Stimulated activated CD8-positive, alpha-beta memory T cell treated with anti-CD3 and anti-CD28 coated beads, Interleukin-4, amount 100 ng/mL, for 1 hour (primary cell): ENCODE results near the gene SFXN3.

Experiments
- DNase-seq, 2 donors: peaks; one replicate each; pipeline ENCODE4 v3.0.0-alpha.2; 2020; ENCODE audit warnings: low read depth in 2 of 2, low spot score in 1 of 2

The SFXN3 gene

DNA sequence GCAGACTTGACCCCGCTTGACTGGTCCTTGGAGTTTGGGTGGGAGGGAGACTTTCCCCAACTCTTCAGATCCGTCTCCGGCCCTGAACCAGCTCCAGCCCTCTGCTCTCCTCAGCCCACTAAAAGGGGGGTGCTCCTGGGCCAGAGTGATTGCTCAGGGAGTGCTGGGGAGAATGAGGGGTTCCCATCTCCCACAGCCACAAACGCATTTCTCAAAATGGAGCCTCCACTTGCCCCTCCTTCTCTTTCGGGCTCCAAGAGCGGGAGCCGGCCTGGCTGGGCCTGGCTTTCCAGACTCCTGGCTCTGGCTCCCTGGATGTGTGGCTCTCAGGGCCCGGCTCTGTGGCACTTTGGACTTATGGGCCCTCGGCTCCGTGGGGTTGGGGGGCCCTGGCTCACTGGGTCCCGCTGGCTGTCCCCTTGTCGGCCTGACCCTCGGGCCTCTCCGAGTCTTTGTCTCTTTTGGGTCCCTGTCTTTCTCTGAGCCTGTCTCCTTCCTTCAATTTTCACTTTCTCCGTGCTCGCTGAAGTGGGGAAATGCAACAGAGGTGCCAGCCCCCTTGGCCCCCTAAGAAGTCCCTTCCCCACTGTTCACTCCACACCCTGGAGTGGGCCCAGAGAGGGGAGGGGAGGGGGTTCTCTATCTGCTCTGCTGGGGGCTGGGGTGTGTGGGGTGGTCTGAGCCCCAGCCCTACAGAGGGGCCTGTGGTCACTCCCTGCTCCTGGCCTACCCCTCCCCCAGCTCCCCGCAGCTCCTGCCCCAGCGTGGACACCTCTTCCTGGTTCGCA, 30.7 kb upstream of the SFXN3 start:
- DNase-seq, result no peak

DNA sequence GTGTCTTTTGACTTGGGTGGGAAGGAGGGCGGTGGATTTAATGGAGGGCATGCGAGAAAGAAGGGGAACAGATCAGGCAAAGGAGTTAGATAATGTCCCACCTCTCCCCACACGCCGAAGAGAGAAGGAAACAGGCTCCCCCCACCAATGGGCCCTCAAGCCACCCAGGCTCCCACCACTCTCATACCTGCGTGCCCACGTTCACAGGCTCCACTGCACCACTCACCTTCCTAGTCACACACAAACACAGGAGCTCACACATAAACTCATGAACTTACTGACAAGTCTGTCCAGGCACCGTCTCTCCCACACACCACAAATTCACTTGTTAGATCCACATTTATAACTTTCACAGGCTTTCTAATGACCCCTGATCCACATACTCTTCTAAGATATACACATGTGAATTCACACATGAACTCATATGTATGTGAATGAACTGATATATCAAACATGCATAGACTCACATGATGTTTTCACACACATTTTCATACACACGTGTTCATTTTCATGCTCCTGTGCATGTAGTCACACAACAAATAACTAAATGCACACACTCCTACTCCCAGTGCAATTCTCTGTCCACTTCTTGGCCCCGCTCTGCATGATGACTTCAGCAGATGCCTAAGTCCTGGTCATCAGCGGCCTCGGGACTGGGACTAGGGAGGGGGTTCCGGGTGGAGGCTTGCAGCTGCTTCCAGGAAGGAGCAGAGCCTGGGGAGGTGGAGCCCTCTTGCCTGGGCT, 29.9 kb upstream of the SFXN3 start:
- DNase-seq, result no peak

DNA sequence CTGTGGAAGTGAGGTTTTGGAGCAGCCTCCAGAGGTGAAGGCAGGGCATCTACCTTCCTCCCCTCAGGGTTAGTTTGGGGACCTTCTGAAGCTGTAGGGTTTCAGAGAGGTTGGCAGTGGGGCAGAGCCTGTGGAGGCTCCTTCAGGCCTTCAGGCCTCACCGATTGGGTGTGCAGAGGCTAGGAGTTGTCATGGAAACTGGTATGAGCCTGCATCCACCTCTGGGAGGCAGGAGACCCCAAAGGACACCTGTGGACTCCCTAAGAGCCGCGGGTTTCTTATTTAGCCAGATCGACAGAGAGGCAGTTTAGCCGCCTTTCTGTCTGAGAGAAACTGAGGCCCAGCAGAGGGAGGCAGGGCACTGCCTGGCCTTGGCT, 29.4 kb upstream of the SFXN3 start:
- DNase-seq, result no peak

DNA sequence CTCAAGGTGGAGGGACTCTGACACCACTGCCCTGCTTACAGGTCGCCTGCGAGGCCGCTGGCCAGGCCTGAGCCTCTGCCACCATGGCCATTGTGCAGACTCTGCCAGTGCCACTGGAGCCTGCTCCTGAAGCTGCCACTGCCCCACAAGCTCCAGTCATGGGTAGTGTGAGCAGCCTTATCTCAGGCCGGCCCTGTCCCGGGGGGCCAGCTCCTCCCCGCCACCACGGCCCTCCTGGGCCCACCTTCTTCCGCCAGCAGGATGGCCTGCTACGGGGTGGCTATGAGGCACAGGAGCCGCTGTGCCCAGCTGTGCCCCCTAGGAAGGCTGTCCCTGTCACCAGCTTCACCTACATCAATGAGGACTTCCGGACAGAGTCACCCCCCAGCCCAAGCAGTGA, 28.6 kb upstream of the SFXN3 start:
- no peak for DNase-seq

DNA sequence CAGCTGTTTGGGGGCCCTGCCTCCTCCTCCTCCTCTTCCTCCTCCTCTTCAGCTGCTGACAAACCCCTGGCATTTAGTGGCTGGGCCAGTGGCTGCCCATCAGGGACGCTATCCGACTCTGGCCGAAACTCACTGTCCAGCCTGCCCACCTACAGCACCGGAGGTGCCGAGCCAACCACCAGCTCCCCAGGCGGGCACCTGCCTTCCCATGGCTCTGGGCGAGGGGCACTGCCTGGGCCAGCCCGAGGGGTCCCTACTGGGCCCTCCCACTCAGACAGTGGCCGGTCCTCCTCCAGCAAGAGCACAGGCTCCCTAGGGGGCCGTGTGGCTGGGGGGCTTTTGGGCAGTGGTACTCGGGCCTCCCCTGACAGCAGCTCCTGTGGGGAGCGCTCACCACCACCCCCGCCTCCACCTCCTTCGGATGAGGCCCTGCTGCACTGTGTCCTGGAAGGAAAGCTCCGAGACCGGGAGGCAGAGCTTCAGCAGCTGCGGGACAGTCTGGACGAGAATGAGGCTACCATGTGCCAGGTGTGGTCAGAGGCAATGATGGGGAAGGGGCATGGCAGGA, 27.3 kb upstream of the SFXN3 start:
- no peak for DNase-seq

DNA sequence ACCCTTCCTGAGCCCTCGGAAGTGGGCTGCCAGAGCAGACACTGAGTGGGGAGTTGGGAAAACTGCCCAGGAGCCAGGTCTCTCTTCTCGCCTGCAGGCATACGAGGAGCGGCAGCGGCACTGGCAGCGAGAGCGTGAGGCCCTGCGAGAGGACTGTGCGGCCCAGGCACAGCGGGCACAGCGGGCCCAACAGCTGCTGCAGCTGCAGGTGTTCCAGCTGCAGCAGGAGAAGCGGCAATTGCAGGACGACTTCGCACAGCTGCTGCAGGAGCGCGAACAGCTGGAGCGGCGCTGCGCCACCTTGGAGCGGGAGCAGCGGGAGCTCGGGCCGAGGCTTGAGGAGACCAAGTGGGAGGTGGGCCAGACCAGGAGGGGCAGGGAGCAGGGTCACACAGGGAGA, 25.7 kb upstream of the SFXN3 start:
- no peak for DNase-seq

DNA sequence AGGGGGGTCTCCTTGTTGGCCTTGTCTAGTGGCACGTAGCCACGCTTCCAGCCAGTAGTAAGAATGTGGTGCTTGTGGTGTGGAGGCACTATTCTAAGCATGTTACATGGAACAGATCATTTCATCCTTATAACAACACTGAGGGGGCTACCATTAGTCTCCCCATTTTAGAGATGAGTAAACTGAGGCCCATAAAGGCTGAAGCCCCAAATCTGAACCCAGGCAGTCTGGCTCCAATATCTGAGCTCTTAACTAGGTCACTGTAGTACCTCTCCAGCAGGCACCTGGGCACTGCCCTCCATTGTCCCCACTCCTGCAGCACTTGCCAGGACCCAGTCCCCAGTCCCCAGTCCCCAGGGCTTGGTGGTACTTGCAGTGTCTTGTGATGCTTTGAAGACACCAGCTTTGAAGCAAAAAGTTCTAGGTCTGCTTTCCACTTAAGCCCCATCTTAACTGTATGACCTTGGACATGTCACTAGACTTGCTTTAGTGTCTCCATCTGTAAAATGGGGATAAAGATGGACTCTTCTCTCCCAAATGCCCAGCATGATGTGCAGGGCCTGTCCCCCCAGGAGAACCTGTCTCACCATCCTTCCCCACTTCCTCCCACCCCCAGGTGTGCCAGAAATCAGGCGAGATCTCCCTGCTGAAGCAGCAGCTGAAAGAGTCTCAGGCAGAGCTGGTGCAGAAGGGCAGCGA, 25.0 kb upstream of the SFXN3 start:
- no peak for DNase-seq

DNA sequence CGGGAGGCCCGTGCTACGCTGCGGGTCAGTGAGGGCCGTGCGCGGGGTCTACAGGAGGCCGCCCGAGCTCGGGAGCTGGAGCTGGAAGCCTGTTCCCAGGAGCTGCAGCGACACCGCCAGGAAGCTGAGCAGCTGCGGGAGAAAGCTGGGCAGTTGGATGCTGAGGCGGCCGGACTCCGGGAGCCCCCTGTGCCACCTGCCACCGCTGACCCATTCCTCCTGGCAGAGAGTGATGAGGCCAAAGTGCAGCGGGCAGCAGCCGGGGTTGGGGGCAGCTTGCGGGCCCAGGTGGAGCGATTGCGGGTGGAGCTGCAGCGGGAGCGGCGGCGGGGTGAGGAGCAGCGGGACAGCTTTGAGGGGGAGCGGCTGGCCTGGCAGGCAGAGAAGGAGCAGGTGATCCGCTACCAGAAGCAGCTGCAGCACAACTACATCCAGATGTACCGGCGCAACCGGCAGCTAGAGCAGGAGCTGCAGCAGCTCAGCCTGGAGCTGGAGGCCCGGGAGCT, 24.4 kb upstream of the SFXN3 start:
- no peak for DNase-seq

DNA sequence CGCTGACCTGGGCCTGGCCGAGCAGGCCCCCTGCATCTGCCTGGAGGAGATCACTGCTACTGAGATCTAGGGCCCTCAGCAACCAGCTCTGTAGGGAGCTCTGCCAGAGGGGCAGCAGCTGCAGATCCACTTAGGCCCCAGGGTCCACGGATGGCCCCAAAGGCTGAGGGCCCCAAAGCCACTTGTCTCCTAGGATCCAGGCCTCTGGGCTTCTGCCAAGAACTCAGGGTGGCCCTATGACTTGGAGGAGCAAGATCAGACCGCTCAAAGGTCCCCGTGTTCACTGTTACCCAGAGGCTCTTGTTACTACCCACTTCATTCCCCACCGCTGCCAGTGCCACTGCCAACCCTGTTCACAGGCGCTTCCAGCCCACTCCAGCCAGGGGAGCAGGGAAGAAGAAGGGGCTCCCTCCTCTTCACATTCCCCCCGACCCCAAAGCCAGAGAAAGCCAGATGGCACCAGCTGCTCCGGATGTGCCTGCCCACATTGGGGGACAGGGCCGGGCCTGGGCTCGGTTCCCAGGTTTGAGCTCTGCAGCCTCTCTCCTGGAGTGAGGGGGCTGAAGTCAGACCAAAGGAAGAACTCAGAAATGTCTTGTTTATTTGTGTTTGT, 23.8 kb upstream of the SFXN3 start:
- DNase-seq, result no peak

DNA sequence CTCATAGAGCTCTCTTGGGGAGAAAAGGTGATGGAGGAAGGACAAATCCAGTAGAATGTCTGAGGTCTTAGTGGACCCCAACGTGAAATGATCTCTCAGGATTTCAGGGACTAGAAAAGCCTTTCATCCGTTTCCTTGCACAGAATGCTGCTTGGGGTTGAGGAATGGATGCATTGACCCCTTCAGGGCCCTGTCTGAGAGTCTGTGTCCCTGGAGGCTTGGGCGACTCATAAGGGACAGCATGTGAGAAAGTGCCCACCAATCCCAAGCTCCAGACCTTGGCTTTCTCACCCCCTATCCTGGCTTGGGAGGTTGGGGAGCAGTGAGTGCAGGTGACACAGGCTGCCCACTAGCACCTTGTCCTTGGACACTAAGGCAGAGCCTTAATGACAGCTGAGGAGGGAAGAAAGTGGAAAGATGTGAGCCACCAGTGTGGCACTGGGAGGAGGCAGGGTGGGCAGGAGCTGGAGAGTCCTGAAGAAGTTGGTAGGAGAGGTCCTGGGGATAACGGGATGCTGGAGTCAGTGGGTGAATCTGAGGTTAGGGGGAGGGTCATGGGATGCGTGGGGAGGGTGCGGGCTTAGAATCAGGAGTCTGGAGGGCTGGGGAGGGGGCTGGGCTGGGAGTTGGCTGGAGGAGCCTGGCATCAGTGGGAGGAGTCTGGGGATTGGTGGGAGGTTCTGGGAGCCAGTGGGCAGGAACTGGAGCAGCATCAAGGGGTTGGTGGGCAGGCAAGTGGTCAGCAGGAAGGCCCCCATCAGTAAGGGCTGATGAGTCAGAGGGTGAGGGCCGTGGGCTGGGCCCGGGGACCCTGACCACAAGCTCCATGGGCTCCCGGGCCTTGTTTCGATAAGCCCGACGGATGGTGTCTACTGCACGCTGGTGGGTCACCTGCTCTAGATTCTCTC, 22.9 kb upstream of the SFXN3 start:
- no peak for DNase-seq

DNA sequence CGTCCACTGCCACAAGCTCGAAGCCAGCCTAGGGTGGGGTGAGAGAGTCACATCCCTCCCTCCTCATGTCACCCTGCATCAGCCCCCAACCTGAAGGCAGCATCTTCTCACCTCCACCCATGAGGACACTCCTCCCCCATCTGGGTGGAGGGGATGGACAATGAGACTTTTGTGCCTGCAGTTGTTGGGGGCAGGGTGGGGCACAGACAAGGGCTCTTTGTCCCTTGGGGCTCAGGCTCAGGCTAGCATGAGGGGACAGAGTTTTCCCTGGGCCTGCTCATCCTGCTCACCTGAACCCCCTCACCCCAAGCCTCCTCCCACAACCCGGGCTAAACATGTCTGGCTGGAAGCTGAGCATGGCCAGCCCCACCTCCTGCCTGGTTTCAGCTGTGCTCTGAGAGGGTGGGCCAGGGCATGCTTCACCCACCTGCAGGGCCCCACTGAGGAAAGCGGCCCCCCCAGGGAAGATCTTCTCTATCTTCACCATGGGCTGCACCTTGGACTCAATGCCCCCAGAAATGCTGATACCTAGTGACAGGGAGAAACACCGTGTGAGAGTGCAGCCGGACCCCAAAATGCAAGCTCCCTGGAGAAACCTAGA, 22.1 kb upstream of the SFXN3 start:
- DNase-seq, result no peak

DNA sequence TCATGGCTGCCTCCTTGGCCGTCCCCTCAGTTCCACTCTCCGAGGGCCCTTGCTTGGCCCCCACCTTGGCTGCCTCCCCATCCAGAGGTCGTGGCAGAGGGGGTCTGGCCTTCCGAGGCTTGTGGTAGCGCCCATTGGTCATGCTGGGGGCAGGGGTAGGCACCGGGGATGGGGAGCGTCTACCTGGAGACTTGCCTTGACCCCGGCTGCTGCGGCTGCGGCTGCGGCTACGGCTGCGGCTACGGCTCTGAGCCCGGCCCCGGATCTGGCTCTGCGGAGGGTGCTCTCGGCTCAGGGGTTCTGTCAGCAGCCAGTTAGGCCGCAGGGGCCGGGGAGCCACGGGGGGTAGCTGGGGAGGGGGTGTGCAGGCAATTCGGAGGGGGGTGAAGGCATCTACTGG, 20.7 kb upstream of the SFXN3 start:
- DNase-seq, result no peak

DNA sequence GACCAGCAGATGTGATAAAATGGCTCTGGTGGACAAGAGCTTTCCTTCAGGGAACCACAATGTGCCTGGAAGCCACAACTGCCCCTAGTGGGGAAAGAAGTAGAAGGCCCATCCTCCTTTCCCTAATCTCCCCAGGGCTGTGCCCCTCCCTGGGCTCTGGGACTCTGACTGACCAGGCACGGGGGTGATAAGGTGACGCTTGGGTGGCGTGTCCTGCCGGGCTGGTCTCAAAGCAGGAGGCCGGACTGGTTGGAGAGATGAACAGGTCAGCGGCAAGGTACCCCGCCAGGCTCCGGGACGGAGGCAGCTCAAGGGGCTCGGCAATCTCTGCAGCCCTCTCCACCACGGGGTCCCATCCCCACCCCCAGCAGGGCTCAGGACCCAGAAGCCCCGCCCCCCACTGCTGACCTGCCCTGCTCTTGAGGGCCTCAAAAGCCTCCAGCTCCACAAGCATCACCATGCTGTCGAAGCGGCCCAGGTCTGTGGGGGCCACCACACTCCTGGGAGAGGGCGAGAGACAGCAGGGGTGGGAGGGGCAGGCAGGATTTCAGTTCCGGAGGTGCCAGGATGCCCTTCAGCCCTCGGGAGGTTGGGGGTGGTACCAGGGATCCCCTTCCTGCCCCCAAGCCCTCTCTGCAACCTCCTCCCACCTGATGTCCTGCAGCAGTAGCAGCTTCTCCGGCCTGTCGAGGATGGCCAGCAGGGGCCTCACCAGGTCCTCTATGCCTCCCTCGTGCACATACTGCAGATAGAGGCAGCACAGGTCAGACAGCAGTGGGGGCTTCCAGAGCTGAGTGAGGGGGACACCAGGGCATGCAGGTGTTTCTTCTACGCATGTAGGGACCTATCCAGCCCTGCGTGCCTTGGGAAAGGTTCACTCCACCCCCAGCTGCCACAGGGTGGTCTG, 19.3 kb upstream of the SFXN3 start:
- no peak for DNase-seq

DNA sequence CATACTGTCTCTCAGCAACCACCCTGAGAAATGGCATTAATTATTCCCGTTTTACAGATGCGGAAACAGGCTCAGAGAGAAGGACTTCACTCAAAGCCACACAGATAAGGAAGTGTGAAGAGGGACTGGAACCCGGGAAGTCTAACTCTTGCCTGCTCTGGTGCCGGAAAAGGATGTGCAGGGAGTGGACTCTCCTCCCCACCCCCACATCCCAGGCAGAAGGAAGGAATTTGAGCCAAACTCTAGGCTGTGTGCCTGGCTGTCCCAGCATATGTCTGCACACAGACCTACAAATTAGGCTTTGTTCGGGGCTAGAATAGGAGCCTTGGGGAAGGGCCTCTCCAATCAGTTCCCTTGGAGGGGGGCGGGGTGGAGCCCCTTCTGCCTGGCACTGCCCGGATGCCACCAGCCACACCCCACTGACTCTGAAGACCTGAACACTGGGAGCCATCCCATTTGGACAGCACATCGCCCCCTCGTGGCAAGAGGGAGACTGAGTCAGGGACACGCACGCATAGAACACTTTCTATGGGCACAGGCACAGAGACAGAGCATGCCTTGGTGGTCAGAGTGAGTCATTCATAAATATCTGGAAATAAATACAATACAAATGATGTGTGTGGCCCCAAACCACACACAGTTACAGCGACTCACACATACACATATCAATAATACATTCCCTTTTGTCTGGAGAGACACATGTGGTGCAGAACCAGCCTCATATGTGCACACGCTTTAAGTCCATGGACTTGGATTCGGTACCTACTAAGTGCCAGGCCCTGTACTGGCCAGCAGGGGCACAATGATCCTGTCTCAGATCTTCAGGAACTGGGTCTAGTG, 18.3 kb upstream of the SFXN3 start:
- DNase-seq, result peak in 1 of 2 donors; percentile 61

DNA sequence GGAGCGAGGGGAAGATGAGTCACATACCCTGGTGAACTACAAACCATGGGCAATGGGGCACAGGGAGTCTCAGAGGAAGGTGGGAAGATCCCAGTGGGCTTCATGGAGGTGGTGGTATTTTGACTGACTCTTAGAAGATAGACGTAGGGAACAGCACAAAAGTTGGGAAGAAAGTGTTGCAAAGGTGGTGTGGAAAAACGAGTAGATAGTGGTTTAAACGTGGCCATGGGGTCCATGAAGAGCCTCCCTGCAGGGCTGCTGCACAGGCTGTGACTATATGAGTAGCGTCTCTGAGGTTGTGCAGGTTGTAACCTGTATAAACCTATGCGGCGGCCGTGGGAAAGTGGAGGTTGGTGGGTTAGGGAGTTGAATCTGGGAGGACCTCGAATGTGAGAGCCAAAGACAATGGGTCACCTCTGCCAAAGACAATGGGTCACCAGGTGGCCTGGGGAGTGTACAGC, 17.6 kb upstream of the SFXN3 start:
- DNase-seq, result no peak

DNA sequence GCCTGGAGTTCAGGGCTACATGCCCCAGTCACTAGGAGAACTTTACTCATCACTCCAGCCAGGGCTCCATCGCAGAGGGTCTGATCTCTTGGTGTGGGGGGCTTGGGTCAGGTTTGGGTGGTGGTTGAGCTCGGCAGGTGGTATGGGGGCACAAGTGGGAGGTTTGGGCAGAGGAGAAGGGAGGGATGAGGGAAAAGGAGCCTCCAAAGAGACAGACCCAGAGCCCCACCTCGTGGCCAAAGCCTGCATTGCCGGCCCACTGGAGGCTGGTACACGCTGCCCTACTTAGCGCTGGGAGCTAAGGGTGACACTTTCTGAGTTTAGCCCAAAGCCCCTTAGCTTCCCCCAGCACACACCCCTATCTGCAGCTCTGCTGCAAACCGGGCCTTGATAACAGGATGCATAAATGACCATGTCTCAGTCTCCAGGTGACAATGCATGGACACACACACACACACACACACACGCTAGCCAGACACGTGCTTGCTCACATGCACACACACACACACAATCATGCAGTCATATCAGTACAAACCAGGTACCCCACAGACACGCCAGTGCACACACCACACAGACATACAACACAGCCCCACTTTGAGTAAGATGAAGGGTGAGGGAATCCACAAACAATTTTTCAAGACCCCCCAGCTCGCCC, 16.7 kb upstream of the SFXN3 start:
- DNase-seq, result peak; percentile 49 to 60

DNA sequence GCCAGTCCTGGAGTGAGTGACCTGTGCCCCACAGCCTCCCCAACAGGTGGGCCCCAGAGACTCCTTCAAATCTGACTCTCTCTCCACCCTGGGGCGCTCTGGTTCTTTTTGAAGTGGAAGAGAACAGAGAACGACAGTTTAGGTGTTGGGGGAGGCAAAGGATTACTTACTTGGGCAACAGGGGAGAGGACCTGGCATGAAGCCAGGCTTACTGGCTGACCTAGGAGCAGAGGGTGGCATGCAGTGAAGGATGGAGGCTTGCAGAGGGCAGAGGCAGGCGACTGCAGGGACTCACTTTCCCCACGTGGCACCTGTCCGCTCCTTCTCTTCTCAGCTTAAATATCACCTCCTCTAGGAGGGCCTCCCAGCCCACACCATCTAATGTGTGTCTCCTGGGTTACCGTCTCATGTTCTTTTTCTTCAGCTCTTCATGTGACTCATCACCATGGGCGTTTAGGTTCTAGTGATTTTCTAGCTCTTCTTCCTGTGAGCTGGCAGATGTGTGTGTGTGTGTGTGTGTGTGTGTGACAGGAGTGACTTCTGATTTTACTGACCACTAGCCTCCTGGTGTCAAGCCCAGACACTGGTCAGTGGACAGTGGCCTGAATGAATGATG, 16.0 kb upstream of the SFXN3 start:
- no peak for DNase-seq
